Stimulated activated CD8-positive, alpha-beta memory T cell treated with anti-CD3 and anti-CD28 coated beads, Interleukin-15, amount 100 ng/mL, for 24 hours (primary cell): Measurements from ENCODE around the gene ADTRP.
"Not testable (repeated sequence)": the region's sequence is repeated elsewhere in the genome, so short reads cannot be mapped to it uniquely, and the experiment has no call there.

ENCODE experiments used
- DNase-seq: peaks from one replicate; pipeline ENCODE4 v3.0.0-alpha.2; 2020; ENCODE audit warnings: low read depth

ADTRP gene

GRCh38 chr6:11689847-11690246 lies 88.8 kb downstream of the ADTRP start:
- DNase-seq, result no peak

- not testable (repeated sequence) for DNase-seq
Measured at GRCh38 chr6:11689400-11689799, 89.2 kb downstream of the ADTRP start.

GRCh38 chr6:11688425-11688709 lies 90.2 kb downstream of the ADTRP start:
- no peak for DNase-seq

- no peak for DNase-seq
Measured at GRCh38 chr6:11685481-11686093, 93.0 kb downstream of the ADTRP start.

- DNase-seq, result no peak
Measured at GRCh38 chr6:11684901-11685480, 93.6 kb downstream of the ADTRP start.

GRCh38 chr6:11683871-11684270 lies 94.7 kb downstream of the ADTRP start:
- DNase-seq, result no peak

GRCh38 chr6:11682561-11682975 lies 96.0 kb downstream of the ADTRP start:
- DNase-seq, result no peak

GRCh38 chr6:11681770-11682169 lies 96.8 kb downstream of the ADTRP start:
- no peak for DNase-seq

GRCh38 chr6:11681357-11681756 lies 97.2 kb downstream of the ADTRP start:
- DNase-seq, result no peak

GRCh38 chr6:11680479-11680878 lies 98.1 kb downstream of the ADTRP start:
- not testable (repeated sequence) for DNase-seq

- DNase-seq, result no peak
Measured at GRCh38 chr6:11679099-11679498, 99.5 kb downstream of the ADTRP start.

- DNase-seq, result no peak
Measured at GRCh38 chr6:11675601-11676000, 103.0 kb downstream of the ADTRP start.

- no peak for DNase-seq
Measured at GRCh38 chr6:11672669-11673068, 105.9 kb downstream of the ADTRP start.

GRCh38 chr6:11672256-11672655 lies 106.3 kb downstream of the ADTRP start:
- DNase-seq, result no peak

GRCh38 chr6:11669696-11670095 lies 108.9 kb downstream of the ADTRP start:
- no peak for DNase-seq

- DNase-seq, result no peak
Measured at GRCh38 chr6:11668455-11668854, 110.1 kb downstream of the ADTRP start.

GRCh38 chr6:11667876-11668275 lies 110.7 kb downstream of the ADTRP start:
- no peak for DNase-seq

GRCh38 chr6:11665604-11666326 lies 112.8 kb downstream of the ADTRP start:
- DNase-seq, result no peak
